ENCODE data around the gene WASF2.

Gene WASF2

GRCh38 chr1:27447883-27448282 is 42.1 kb downstream of the WASF2 start:
- H3K27ac ChIP-seq (ENCODE audit: low read depth, low read length), result peak overlapping the region; percentile 27; the same call in 1 of the 2 replicates
- no peak for TF ChIP-seq CTCF (IDR thresholded peaks at IDR 0.05; ENCODE audit: insufficient read depth, low read length, poor library complexity, severe bottlenecking)
- TF ChIP-seq EZH2phosphoT487 (conservative IDR thresholded peaks at IDR 0.05; ENCODE audit: low read length), result no peak

GRCh38 chr1:27447399-27447798 is 42.6 kb downstream of the WASF2 start:
- H3F3A ChIP-seq (ENCODE audit: insufficient read depth), result peaks cover 43% of the 10 kb centered on the region
- TF ChIP-seq CTCF (IDR thresholded peaks at IDR 0.05; ENCODE audit: insufficient read depth, low read length, poor library complexity, severe bottlenecking), result no peak
- no peak for TF ChIP-seq EZH2phosphoT487 (conservative IDR thresholded peaks at IDR 0.05; ENCODE audit: low read length)
- no peak overlapping the region for H2AFZ ChIP-seq (ENCODE audit: low read depth, low read length, severe bottlenecking)
- H3K36me3 ChIP-seq (ENCODE audit: low read length), result no peaks in the 10 kb centered on the region
- peaks cover 78% of the 10 kb centered on the region for H3K79me2 ChIP-seq (ENCODE audit: insufficient read depth, low read length)
- H4K20me1 ChIP-seq (ENCODE audit: low read depth, low read length), result no peaks in the 10 kb centered on the region; the same call in 1 of the 2 replicates
- no peak overlapping the region for H3K9ac ChIP-seq (ENCODE audit: low read length)
- no peak overlapping the region for H3K4me3 ChIP-seq (ENCODE audit: insufficient read depth, low read length, poor library complexity, severe bottlenecking)
- no peaks in the 10 kb centered on the region for H3K27me3 ChIP-seq (ENCODE audit: low read length)
- H3K9me2 ChIP-seq (replicated peaks; ENCODE audit: insufficient read depth, low read length), result no peaks in the 10 kb centered on the region
- no peaks in the 10 kb centered on the region for H3K9me3 ChIP-seq (ENCODE audit: insufficient read depth, low read length)
- H3K27ac ChIP-seq (ENCODE audit: low read depth, low read length), result peak overlapping the region; percentile 27; the same call in 1 of the 2 replicates
- no peak overlapping the region for H3K4me2 ChIP-seq (ENCODE audit: low read depth, low read length, poor library complexity, severe bottlenecking)

More at GRCh38 chr1:27447883-27448282, 42.1 kb downstream of the WASF2 start:
- H3K79me2 ChIP-seq (ENCODE audit: insufficient read depth, low read length), result peaks cover 78% of the 10 kb centered on the region
- H3K27me3 ChIP-seq (ENCODE audit: low read length), result no peaks in the 10 kb centered on the region
- no peak overlapping the region for H2AFZ ChIP-seq (ENCODE audit: low read depth, low read length, severe bottlenecking)
- no peak overlapping the region for H3K4me2 ChIP-seq (ENCODE audit: low read depth, low read length, poor library complexity, severe bottlenecking)
- no peak overlapping the region for H3K4me3 ChIP-seq (ENCODE audit: insufficient read depth, low read length, poor library complexity, severe bottlenecking)
- H3K36me3 ChIP-seq (ENCODE audit: low read length), result no peaks in the 10 kb centered on the region
- no peak overlapping the region for H3K9ac ChIP-seq (ENCODE audit: low read length)
- H3K9me2 ChIP-seq (replicated peaks; ENCODE audit: insufficient read depth, low read length), result no peaks in the 10 kb centered on the region
- H3F3A ChIP-seq (ENCODE audit: insufficient read depth), result peaks cover 38% of the 10 kb centered on the region
- no peaks in the 10 kb centered on the region for H3K9me3 ChIP-seq (ENCODE audit: insufficient read depth, low read length)
- H4K20me1 ChIP-seq (ENCODE audit: low read depth, low read length), result no peaks in the 10 kb centered on the region; the same call in 1 of the 2 replicates

GRCh38 chr1:27446496-27447020 is 43.4 kb downstream of the WASF2 start:
- peak overlapping the region; percentile 75 for H3K4me2 ChIP-seq (ENCODE audit: low read depth, low read length, poor library complexity, severe bottlenecking)
- H3K79me2 ChIP-seq (ENCODE audit: insufficient read depth, low read length), result peaks cover 72% of the 10 kb centered on the region
- TF ChIP-seq CTCF (IDR thresholded peaks at IDR 0.05; ENCODE audit: insufficient read depth, low read length, poor library complexity, severe bottlenecking) (no peak), EZH2phosphoT487 (conservative IDR thresholded peaks at IDR 0.05; ENCODE audit: low read length) (no peak)
- no peaks in the 10 kb centered on the region for H3K9me2 ChIP-seq (replicated peaks; ENCODE audit: insufficient read depth, low read length)
- peak overlapping the region; percentile 60; the same call in 1 of the 2 replicates for H3K27ac ChIP-seq (ENCODE audit: low read depth, low read length)
- no peak overlapping the region for H2AFZ ChIP-seq (ENCODE audit: low read depth, low read length, severe bottlenecking)
- H3K27me3 ChIP-seq (ENCODE audit: low read length), result no peaks in the 10 kb centered on the region
- H3K36me3 ChIP-seq (ENCODE audit: low read length), result no peaks in the 10 kb centered on the region
- H3F3A ChIP-seq (ENCODE audit: insufficient read depth), result peaks cover 44% of the 10 kb centered on the region
- H3K9ac ChIP-seq (ENCODE audit: low read length), result no peak overlapping the region
- H3K9me3 ChIP-seq (ENCODE audit: insufficient read depth, low read length), result no peaks in the 10 kb centered on the region
- no peaks in the 10 kb centered on the region; the same call in 1 of the 2 replicates for H4K20me1 ChIP-seq (ENCODE audit: low read depth, low read length)
- no peak overlapping the region for H3K4me3 ChIP-seq (ENCODE audit: insufficient read depth, low read length, poor library complexity, severe bottlenecking)

All from SU-DHL-6 (cell line).